Ammon's horn (tissue), 1 donor: ENCODE measurements around the gene DCC.

Source experiments
- DNase-seq: peaks from one replicate; pipeline ENCODE4 v3.0.0-alpha.2; 2016; ENCODE audit warnings: low spot score

Gene DCC

DNA sequence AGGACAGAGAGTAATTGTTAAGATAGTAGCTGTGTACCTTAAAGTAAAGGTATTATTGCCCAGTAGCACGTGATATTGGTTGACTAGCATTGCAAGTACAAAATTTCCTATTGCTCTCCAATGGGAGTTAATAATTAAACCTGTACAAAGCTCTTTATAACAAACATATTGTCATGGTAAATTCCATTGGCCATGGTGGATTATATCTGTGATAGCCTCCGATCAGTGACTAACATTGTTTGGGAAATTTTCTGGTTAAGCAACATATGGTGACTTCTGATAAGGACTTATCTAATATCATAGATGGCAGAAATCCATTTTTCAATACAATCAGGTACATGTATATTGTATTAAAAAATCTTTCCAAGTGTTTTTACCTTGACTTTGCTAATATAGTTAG is 360.8 kb downstream of the DCC start:
- no peak for DNase-seq

DNA sequence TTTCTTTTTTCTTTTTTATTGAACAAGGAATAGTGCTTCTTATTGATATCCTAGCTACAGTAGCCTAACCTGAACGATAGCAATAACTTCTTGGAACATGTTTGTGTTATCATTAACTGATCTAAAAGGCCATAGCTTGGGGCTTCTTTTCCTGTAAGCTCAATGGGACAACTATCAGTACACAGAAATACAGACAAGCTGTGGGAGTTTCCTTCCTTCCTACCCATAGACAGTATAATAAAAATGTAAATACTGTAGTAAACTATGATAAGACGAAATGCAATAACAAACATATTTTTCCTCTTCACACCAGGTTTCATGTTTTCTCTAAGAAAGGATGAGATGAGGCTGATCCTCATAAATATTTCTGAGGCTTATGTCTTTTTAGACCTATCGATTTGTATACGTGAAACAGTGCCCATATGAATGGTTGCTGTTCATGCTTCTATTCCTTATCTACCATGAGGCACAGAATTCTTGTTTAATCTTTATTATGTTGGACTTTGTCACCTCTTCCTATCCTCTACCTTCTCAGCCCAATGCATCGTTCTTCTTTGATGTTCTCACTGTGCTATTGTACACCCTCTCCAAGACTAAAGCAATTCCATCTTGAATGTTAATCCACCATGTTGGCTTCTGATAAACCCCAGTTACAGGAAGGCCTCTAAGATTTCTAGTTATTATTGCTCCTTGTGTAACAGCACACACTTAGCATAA is 361.4 kb downstream of the DCC start:
- DNase-seq = no peak

DNA sequence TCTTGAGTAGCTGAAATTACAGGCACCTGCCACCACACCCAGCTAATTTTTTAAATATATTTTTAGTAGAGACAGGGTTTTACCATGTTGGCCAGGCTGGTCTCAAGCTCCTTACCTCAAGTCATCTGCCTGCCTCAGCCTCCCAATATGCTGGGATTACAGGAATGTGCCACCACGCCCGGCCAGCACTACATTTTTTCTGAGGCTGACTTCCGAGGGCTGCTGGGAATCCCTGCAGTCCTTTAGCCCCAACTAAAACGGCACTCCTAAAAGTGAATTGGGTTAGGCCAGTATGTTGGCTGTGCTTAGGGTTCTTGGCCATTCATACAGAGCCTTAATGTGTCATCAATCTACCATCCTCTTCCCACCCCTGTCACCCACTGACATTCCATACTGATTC is 375.4 kb downstream of the DCC start:
- no peak for DNase-seq

DNA sequence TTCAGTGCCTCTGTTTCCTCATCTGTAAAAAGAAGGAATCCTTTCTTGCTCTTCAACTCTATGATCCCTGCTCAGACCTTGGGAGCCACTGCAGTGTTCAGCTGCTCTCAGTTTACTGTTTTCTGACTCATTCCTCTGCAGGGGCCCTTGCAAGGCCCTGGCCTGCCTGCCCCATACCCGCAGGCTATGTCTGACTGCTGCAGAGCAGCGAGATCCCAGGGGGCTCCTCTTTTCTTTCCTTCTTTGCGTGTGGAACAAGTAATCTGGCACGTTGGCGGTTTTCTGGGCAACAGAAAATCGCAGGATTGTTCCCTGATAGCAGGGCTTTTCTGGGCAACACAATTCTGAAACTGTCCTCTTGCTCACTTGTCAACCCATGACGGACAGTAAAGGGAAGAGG is 376.0 kb downstream of the DCC start:
- DNase-seq = no peak

DNA sequence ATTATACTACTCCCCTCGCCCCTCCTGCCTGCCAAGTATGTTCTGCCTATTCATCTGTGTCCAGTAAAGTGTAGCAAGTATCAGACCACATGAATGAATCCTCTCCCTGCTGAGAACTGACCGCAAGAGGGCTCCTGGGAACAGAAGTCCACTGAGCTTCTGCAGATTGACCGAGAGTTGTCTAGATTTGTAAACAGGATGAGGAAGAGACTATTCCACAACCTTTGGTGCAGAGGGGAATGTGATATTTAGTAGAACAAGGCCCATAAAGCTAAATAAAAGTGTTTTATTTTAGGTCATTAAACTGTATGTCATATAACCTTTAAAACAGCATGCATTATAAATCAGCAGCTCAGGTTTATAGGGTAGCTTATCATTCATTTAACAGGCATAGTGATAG is 377.0 kb downstream of the DCC start:
- peak; percentile 76 for DNase-seq

DNA sequence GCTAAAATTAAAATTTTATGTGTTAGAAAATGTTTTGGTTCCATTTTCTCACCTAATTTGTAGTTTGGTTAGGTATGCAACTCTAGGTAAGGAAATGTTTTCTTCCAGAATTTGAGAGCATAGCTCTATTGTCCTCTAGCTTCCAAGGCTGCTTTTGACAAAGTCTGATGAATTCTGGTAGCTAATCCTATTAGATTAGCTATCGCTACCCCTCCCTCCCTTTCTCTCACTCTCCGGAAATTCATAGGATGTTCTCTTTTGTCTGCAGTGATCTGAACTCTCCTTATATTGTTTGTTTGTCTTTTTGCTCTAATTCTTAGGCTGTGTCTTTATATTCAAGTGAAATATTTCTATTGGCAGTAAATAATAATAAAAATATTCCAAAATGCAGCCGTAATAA is 382.9 kb downstream of the DCC start:
- DNase-seq = no peak

DNA sequence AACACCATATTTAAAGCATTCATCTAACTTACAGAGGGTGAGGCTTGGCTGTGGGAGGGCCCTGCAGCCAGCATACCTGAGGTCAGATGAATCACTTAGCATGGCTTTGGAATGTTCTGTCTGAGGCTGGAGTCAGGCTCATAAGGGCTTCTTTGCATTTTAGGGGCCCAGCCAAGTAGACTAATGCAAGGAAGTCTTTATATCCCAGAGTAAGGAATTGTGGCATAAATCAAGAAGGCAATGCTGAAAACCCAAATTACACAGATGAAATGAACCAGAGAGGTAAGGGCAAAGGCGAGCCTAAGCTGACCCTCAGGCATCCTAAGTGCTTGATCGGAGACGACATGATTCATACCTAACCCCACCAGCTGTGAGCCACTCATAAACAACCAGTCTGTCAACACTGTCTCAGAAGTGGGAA is 383.6 kb downstream of the DCC start:
- no peak for DNase-seq

DNA sequence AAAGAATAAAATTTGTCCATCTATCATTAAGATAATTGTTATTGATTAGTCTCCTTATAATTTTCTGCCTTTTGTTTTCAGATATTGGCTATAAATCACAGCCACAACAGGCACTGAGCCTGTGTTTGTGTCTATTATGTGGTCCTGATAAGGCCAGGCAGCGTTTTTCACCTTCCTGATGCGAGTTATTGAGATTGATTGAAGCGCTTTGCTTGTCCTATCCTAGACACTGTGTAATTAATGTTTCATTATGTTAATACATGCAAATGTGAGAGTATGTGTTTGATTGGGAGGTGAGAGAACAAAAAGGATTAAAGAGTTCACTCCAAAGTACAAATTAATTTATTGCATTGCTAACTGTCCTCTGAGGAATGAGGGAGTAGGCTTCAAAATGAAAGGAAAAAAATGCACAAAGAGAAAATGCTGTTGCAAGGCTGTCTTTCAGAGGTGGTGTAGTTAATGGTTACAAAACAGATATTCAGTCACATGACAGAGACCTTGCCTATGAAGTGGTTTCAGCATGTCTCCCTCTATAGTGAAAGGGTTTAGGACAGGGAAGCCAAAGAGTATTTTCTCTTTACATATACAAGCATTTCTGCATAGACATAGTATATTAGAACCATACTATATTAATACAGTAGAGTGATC is 391.1 kb downstream of the DCC start:
- no peak for DNase-seq

DNA sequence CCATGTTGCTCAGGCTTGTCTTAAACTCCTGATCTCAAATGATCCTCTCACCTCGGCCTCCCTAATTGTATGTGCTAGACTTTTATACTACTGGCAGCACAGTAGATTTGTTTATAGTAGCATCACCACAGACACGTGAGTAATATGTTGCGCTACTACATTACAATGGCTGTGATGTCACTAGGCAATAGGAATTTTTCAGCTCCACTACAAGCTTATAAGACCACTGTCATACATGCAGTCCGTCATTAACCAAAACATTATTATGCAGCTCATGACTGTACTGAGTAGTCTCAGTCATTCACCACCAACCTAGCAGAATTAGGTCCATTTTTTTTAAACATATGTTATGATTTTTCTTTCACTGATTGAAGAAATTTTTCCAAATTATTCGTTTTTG is 398.9 kb downstream of the DCC start:
- no peak for DNase-seq

DNA sequence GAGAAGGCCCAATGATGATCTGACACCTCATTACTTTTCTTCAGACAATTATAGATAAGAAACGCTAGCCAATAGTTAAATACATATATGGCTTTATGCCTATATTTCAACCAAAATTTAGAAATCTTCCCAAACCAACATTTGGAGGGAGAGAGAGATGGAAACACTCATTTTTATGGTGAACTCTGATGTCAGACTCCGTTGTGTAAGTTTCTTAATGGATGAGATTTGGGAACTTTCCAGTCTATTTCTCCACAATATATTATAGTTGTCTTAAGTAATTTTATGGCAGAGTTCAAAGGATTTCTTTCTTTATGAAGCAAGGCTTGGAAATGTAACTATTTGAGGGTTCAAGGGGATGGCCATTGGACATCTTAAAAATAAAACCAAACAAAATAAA is 407.0 kb downstream of the DCC start:
- no peak for DNase-seq

DNA sequence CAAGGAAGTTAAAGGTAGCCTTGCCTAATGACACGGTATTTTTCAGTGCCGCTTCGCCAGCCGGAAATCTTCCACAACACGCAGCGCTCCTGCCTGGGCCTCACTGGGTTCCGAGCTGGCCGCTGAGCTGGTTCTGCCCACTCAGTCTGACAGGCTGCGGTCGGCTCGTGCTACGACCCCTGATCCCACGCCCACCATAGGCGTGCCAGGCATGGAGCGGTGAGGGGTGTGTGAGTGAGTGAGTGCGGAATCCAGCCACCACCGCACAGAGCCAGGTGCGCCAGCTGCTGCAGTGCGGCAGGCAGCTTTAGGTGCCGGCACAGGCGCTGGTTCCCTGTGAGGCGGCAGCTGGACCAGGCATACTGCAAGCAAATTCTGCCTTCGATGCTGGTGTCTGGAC is 407.9 kb downstream of the DCC start:
- no peak for DNase-seq

DNA sequence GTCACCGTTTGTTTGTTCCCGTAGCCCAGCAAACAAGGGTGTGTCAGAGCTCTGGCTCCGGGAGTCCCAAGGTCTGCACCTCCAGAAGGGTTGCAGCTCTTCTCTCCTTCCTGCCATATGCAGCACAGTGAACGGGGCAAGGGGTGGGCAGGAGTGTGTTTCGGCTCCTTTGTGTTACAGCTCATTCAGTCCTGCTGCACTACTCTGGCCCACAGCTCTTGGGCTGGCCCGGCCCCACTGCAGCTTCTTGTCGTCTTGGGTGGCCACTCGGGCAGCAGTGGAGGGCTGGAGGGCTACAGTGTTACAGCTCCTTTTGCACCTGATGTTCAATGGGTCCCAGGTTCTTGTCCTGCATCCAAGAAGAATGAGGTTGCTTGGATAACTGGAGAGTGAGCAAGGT is 408.3 kb downstream of the DCC start:
- DNase-seq = no peak

DNA sequence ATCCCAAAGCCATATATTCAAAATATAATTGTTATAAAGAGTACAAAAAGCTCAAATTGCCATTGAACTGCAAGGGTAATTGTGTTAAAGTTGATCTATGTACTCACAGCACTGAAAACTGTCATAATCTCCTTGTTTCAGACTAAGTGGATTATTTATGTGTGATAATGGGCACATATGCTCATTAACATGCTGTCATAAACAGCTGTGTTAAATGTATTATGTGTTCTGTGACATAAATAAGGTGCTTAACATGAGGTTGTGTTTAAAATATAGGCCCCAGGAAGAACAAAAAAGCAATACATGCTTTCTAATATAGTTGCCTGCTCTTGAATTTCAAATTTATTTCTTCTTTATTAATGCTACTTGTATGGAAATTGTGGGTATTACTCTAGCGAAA is 409.5 kb downstream of the DCC start:
- DNase-seq = no peak

DNA sequence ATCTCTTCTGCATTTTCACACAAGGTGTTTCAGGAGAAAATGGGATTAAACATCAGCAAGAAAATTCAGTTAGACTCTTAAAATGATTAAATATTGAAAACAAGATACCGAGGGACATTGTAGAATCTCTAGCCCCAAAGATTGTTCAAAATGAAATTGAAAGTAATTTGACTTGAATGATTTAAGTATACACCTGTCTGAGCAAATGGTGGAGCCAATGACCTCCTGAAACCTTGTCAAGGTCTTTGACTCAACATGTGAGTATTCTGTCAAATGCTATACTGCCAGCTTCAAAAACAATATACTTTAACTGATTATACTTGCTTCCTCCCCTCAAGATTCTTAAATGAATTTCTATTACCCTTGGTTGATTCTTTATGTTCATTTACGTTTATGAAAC is 411.0 kb downstream of the DCC start:
- no peak for DNase-seq

DNA sequence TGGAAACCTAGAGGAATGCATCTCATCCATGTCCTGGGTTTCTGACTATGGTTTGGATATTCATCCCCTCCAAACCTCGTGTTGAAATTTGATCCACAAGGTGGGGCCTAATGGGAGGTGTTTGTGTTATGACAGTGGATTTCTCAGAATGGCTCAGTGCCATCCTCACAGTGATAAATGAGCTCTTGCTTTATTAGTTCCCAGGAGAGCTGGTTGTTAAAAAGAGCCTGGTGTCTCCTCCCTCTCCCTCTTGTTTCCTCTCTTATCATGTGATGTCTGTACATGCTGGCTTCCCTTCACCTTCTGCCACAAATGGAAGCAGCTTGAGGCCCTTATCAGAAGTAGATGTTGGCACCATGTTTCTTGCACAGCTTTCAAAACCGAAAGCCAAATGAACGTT is 424.3 kb downstream of the DCC start:
- DNase-seq = no peak

DNA sequence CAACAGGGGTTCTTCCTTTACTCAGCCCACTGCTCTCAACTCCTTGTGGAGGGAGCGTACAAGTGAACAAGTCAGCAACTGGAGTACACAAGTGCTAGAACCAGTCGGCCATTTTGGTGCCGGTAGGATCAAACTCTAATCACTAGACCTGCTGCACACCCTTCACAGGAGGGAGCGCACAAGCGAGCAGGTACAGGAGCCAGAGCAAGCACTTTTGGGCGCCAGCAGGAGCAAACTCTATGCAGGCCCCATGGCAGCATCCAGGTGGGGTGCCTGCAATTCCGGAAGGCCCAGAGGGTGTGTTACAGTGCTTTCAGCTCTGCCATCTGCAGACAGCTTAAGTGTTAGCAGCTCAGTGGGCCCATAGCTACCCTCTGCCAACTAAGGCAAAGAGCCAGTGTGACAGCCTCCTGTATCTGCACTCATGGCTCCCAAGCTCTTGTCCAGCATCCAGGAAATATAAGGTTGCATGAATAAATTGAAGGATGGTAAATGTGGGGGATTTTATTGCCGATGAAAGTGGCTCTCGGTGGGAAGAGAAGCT is 426.1 kb downstream of the DCC start:
- DNase-seq = no peak

DNA sequence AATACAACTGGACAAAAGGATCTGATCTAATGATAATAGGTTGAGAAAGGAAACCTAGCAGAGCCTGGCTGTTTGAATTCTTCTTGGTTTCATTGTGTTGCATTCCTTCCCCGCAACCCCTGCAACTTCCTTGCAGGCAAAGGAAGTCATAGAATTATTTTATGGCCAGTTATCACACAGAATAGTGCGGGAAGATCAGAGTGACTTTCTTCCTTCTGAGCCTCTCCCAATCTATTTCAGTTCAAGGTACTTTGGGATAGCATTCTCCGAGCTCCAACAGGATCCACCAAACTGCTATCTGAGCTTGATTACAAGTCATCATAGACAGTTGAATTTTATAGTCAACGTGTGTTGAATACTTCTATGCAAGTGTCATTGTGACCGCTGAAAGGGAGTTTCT is 441.1 kb downstream of the DCC start:
- DNase-seq = no peak

DNA sequence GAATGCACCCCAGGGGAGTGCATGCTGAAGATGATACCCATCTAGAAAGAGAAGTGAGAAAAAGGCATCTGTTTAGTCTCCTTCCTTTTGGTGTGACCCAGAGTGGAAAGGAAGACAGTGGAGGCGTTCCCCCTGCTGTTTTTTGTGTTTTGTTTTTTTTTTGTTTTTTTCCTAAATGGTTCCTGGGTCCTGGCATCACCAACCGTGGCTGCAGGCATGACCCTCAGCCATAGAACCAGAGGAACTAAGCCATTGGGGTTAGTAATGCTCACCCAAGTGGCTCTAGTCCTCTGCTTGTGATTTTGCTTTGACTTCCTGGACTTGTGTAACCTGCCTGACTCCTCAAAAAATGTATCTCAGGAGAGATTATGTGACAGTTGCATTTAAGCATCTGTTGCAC is 451.3 kb downstream of the DCC start:
- no peak for DNase-seq

DNA sequence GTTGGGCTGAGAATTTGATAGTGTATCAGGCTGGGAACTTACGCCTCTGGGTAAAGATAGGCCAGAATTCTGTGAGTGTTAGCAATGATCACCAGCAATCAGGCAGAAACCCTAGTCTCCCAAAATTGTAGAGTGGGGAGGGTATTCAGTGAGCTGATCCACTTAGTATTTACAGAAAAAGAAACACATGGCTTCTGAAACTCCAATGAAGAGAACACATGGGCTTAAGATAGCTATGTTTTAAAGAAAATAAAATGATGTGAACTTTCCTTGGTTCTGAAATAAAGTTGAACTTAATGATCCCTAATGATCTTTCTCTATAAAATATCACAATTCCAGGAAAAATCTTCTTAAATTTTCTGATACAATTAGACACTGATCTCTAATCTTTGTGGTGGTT is 472.8 kb downstream of the DCC start:
- no peak for DNase-seq

DNA sequence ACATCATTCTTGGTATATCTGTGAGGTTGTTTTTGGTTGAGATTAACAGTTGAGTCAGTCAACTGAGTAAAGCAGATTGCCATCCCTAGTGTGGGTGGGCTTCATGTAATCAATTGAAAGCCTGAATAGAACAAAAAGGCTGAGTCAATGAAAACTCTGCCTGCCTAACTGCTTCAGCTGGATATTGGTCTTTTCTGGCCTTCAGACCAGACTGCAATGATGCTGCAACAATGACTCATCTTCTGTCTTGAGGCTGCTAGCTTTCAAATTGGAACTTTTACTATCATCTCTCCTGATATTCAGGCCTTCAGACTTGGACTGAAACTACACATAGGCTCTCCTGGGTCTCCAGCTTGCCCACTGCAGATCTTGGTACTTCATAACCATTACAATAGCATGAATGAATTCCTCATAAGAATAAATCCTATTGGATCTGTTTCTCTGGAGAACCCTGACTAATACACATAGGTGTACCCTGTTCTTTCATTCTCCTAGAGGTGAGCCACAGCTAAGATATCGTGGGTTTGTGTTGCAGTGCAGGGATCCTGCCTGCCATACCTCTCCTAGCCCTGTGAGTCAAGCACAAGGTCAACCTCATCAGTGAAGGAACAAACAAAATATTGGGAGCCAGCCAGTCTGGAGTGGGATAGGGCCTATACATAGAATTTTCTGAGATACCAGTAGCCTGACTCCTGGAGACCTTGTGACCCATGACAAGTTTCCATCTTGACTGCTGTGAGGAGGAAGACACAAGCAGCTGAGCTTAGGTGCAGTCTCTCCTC is 473.8 kb downstream of the DCC start:
- DNase-seq = peak; percentile 47

DNA sequence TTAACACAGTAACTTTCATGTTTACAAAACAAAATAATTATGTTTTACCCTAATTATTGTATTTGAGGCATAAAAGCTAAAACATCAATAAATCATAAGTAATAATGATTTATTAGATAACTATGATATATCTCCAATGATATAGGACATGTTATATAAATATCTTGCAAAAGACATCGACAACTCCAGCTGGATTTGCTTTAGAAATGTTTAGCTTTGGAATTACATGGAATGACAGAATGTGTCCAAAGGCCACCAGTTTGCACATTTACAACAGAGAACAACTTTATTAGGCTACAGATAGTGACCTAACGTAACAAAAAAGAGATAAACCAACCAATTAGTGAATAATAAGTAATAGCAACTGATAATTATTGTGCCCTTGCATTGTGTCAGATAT is 475.7 kb downstream of the DCC start:
- no peak for DNase-seq

DNA sequence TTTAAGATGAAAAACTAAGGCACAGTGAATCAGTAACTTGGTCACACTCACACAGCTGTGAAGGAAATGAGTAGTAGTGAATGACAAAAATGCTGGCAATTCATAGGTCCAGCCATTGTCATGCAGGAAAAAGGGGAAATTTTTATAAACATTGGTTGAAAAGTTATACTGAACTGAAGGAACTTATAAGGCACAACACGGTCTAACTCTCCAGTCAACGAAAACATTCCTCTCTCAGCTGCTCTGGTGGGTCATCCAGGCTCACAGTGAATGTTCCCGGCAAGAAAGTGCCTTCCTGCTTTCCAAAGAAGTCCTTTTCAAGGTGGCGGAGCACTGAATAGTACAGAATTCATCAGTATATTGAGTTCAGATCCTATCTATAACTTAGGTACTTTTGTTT is 476.1 kb downstream of the DCC start:
- no peak for DNase-seq

DNA sequence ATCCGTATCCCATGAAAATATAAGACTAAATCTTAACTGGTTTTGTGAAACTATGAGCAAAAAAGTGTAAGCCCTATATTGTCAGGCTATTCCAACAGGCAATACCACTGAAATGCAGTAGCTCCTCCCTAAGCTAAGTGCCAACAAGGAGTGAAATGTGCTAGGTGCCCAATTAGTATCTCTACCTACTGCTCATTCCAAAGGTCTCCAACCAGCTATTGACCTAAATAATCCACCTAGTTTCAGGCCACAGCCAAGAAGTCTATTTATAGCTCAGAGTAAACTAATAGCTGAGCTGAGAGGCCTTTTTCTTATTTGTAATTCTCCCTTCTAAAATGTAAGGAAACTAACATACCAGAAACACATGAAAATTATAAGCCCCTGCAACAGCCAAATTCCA is 482.2 kb downstream of the DCC start:
- no peak for DNase-seq
